ENCODE measurements around the gene TMEM132A. TPM values are rescaled to one million over a fixed set of nuclear protein-coding genes. Genes with fewer than 3 reads are reported as not detected.

Gene TMEM132A
- total RNA-seq, 1 experiment from 2014 or later, result 84.2 TPM

DNA sequence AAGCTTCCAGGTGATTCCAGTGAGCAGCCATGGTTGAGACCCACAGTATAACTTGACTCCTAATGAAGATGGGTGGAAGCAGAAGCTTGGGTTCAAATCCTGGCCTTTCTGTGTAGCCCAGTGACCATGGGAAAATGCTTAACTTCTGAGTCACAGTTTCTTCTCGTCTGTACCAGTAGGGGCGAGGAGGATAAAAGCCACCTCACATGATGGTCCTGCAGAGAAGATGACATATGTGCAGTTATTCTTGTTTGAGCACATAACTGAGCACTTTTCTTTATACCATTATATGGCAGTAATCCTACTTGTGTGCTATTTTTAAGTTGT lies 5.4 kb upstream of the TMEM132A start:
- Histone ChIP-seq H3K9ac (ENCODE audit: low read length) (no peak overlapping the region), H3K27ac (ENCODE audit: low read length) (no peak overlapping the region), H3K79me2 (ENCODE audit: low read length) (peaks cover 59% of the 10 kb centered on the region), H4K20me1 (ENCODE audit: low read length) (peaks cover 7% of the 10 kb centered on the region), H2AFZ (ENCODE audit: low read length) (no peak overlapping the region), H3K9me2 (replicated peaks; ENCODE audit: low read length) (no peaks in the 10 kb centered on the region), H3K9me3 (ENCODE audit: low read length) (no peaks in the 10 kb centered on the region), H3K4me1 (ENCODE audit: insufficient read depth, low read length) (peaks cover 36% of the 10 kb centered on the region), H3K4me2 (ENCODE audit: low read length) (0 out of 2 replicates have a peak overlapping the region, but pooled peaks have one; percentile 10), H3K27me3 (ENCODE audit: low read length) (no peaks in the 10 kb centered on the region), H3F3A (ENCODE audit: low read length, unreplicated experiment) (peaks cover 7% of the 10 kb centered on the region), H3K36me3 (ENCODE audit: low read depth, low read length) (peaks cover 27% of the 10 kb centered on the region; the same call in 1 of the 2 replicates), H3K4me3 (ENCODE audit: low read length) (no peak overlapping the region)
- CTCF ChIA-PET, result interaction anchor here (0.9 kb wide), 1 partner anchor 19 kb away, joined by 4 read pairs; no protein-coding TSS in a partner anchor
- DNase-seq (peak; percentile 40), ATAC-seq (no peak)
- intact Hi-C loops (cut with micrococcal nuclease), result loop anchor here (5.0 kb wide), 1 partner anchor 268 kb away; no protein-coding TSS in a partner anchor
- no TSS peak for BruUV-seq (replicated peaks)
- POLR2A ChIA-PET (ENCODE audit: unreplicated experiment), result no interaction called here
- TF ChIP-seq EZH2phosphoT487 (IDR thresholded peaks at IDR 0.05; ENCODE audit: borderline replicate concordance, low read length) (no peak), EZH2 (IDR thresholded peaks at IDR 0.05; ENCODE audit: low read length, unreplicated experiment) (no peak)
- TF ChIP-seq, protein P1, sequence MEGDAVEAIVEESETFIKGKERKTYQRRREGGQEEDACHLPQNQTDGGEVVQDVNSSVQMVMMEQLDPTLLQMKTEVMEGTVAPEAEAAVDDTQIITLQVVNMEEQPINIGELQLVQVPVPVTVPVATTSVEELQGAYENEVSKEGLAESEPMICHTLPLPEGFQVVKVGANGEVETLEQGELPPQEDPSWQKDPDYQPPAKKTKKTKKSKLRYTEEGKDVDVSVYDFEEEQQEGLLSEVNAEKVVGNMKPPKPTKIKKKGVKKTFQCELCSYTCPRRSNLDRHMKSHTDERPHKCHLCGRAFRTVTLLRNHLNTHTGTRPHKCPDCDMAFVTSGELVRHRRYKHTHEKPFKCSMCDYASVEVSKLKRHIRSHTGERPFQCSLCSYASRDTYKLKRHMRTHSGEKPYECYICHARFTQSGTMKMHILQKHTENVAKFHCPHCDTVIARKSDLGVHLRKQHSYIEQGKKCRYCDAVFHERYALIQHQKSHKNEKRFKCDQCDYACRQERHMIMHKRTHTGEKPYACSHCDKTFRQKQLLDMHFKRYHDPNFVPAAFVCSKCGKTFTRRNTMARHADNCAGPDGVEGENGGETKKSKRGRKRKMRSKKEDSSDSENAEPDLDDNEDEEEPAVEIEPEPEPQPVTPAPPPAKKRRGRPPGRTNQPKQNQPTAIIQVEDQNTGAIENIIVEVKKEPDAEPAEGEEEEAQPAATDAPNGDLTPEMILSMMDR (conservative IDR thresholded peaks at IDR 0.05; ENCODE audit: low read depth, low read length), result no peak

GRCh38 chr11:60919320-60919719 lies 4.9 kb upstream of the TMEM132A start:
- H4K20me1 ChIP-seq (ENCODE audit: low read length), result peaks cover 7% of the 10 kb centered on the region
- ChIA-PET CTCF (interaction anchor here (0.9 kb wide), 1 partner anchor 20 kb away, joined by 4 read pairs; no protein-coding TSS in a partner anchor), POLR2A (ENCODE audit: unreplicated experiment) (no interaction called here)
- intact Hi-C loops (cut with micrococcal nuclease), result loop anchor here (5.0 kb wide), 1 partner anchor 268 kb away; no protein-coding TSS in a partner anchor
- no TSS peak for BruUV-seq (replicated peaks)
- H3K27me3 ChIP-seq (ENCODE audit: low read length), result no peaks in the 10 kb centered on the region
- no peak for TF ChIP-seq EZH2phosphoT487 (IDR thresholded peaks at IDR 0.05; ENCODE audit: borderline replicate concordance, low read length)
- TF ChIP-seq, protein P1 (conservative IDR thresholded peaks at IDR 0.05; ENCODE audit: low read depth, low read length), result no peak
- TF ChIP-seq EZH2 (IDR thresholded peaks at IDR 0.05; ENCODE audit: low read length, unreplicated experiment), result no peak
- H3K79me2 ChIP-seq (ENCODE audit: low read length), result peaks cover 55% of the 10 kb centered on the region
- H2AFZ ChIP-seq (ENCODE audit: low read length), result no peak overlapping the region
- no peak overlapping the region for H3K9ac ChIP-seq (ENCODE audit: low read length)
- H3K4me2 ChIP-seq (ENCODE audit: low read length), result no peak overlapping the region
- peaks cover 38% of the 10 kb centered on the region for H3K4me1 ChIP-seq (ENCODE audit: insufficient read depth, low read length)
- no peak for DNase-seq
- H3F3A ChIP-seq (ENCODE audit: low read length, unreplicated experiment), result peaks cover 7% of the 10 kb centered on the region
- H3K9me3 ChIP-seq (ENCODE audit: low read length), result no peaks in the 10 kb centered on the region
- no peak overlapping the region for H3K4me3 ChIP-seq (ENCODE audit: low read length)
- no peak overlapping the region for H3K27ac ChIP-seq (ENCODE audit: low read length)
- H3K9me2 ChIP-seq (replicated peaks; ENCODE audit: low read length), result no peaks in the 10 kb centered on the region
- peaks cover 27% of the 10 kb centered on the region; the same call in 1 of the 2 replicates for H3K36me3 ChIP-seq (ENCODE audit: low read depth, low read length)
- no peak for ATAC-seq

- ATAC-seq, result no peak
- peaks cover 39% of the 10 kb centered on the region for H3K4me1 ChIP-seq (ENCODE audit: insufficient read depth, low read length)
- H3K4me3 ChIP-seq (ENCODE audit: low read length), result no peak overlapping the region
- H3K9me2 ChIP-seq (replicated peaks; ENCODE audit: low read length), result no peaks in the 10 kb centered on the region
- H3K79me2 ChIP-seq (ENCODE audit: low read length), result peaks cover 55% of the 10 kb centered on the region
- H3K27ac ChIP-seq (ENCODE audit: low read length), result no peak overlapping the region
- no peak for TF ChIP-seq EZH2phosphoT487 (IDR thresholded peaks at IDR 0.05; ENCODE audit: borderline replicate concordance, low read length)
- no peak for TF ChIP-seq EZH2 (IDR thresholded peaks at IDR 0.05; ENCODE audit: low read length, unreplicated experiment)
- intact Hi-C loops (cut with micrococcal nuclease), result loop anchor here (5.0 kb wide), 1 partner anchor 267 kb away; no protein-coding TSS in a partner anchor
- H2AFZ ChIP-seq (ENCODE audit: low read length), result no peak overlapping the region
- H3K4me2 ChIP-seq (ENCODE audit: low read length), result no peak overlapping the region
- H3K9me3 ChIP-seq (ENCODE audit: low read length), result no peaks in the 10 kb centered on the region
- ChIA-PET POLR2A (ENCODE audit: unreplicated experiment) (no interaction called here), CTCF (no interaction called here)
- H4K20me1 ChIP-seq (ENCODE audit: low read length), result peaks cover 7% of the 10 kb centered on the region
- no peaks in the 10 kb centered on the region for H3K27me3 ChIP-seq (ENCODE audit: low read length)
- no peak overlapping the region for H3K9ac ChIP-seq (ENCODE audit: low read length)
- no peak for DNase-seq
- no TSS peak for BruUV-seq (replicated peaks)
- peaks cover 27% of the 10 kb centered on the region; the same call in 1 of the 2 replicates for H3K36me3 ChIP-seq (ENCODE audit: low read depth, low read length)
- peaks cover 3% of the 10 kb centered on the region for H3F3A ChIP-seq (ENCODE audit: low read length, unreplicated experiment)
Measured at GRCh38 chr11:60919956-60920355, 4.3 kb upstream of the TMEM132A start.

All from PC-3 (cell line).